BE2C (cell line): ENCODE results near the gene LIX1.
A peak's percentile ranks its signal among the peaks of the same experiment; 100 is the strongest.
"Not testable (repeated sequence)": the region's sequence is repeated elsewhere in the genome, so short reads cannot be mapped to it uniquely, and the experiment has no call there.

ENCODE experiments used
- DNase-seq: peaks from one replicate; pipeline ENCODE4 v3.0.0-alpha.2; 2020
- H3K27me3 ChIP-seq: fragments of 250-450 bp; sonication (Bioruptor Pico); 2 replicates; pipeline ENCODE4 v1.5.1; 2020; ENCODE audit warnings: mild to moderate bottlenecking
- H3K36me3 ChIP-seq: fragments of 250-450 bp; sonication (Bioruptor Pico); 2 replicates; pipeline ENCODE4 v1.5.1; 2020; ENCODE audit warnings: mild to moderate bottlenecking
- H3K4me1 ChIP-seq: fragments of 250-450 bp; sonication (Bioruptor Pico); 2 replicates; pipeline ENCODE4 v1.5.1; 2020
- H3K4me3 ChIP-seq: 2 replicates; pipeline ENCODE4 v1.5.1; 2011; ENCODE audit warnings: low read depth, low read length
- H3K9me3 ChIP-seq: fragments of 250-450 bp; sonication (Bioruptor Pico); 2 replicates; pipeline ENCODE4 v1.5.1; 2020
- TF ChIP-seq, protein P1 (sequence below): IDR thresholded peaks from 2 replicates; pipeline ENCODE4 v1.5.1; 2012; ENCODE audit warnings: mild to moderate bottlenecking, low read depth, low read length

LIX1 gene

GRCh38 chr5:97090944-97091343 lies 51.5 kb downstream of the LIX1 start:
- H3K9me3 ChIP-seq = no peaks in the 10 kb centered on the region
- no peaks in the 10 kb centered on the region for H3K36me3 ChIP-seq
- TF ChIP-seq, protein P1, sequence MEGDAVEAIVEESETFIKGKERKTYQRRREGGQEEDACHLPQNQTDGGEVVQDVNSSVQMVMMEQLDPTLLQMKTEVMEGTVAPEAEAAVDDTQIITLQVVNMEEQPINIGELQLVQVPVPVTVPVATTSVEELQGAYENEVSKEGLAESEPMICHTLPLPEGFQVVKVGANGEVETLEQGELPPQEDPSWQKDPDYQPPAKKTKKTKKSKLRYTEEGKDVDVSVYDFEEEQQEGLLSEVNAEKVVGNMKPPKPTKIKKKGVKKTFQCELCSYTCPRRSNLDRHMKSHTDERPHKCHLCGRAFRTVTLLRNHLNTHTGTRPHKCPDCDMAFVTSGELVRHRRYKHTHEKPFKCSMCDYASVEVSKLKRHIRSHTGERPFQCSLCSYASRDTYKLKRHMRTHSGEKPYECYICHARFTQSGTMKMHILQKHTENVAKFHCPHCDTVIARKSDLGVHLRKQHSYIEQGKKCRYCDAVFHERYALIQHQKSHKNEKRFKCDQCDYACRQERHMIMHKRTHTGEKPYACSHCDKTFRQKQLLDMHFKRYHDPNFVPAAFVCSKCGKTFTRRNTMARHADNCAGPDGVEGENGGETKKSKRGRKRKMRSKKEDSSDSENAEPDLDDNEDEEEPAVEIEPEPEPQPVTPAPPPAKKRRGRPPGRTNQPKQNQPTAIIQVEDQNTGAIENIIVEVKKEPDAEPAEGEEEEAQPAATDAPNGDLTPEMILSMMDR = no peak
- DNase-seq = no peak
- H3K4me3 ChIP-seq = no peak overlapping the region
- H3K4me1 ChIP-seq = peaks cover 8% of the 10 kb centered on the region; the same call in 1 of the 2 replicates
- H3K27me3 ChIP-seq = no peaks in the 10 kb centered on the region

DNA sequence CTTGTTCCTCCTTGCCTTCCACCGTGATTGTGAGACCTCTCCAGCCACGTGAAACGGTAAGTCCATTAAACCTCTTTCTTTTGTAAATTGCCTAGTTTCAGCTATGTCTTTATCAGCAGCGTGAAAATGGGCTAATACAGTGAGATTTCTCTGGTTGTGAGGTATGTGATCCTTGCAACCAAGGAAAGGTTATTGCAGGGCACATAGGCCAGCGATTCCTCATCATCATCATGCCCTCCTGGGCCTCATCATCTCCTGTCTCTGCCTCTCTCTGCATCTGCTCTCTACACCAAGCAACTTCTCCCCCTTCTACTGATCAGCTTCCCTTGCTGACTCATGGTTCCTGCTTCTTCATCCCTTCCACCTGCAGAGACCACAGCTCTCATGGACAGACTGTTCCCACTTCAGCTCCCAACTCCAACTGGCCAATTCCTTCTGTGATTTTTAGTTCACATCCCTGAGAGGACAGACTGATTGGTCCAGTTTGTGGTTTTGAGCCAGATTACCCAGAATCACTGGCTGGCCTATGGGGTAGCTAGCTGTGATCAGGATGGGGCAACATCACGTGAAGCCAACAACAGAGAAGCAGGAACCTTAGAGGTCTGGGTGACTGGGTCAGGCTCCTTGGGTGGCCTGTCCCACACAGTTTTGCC lies 53.1 kb downstream of the LIX1 start:
- Histone ChIP-seq H3K27me3 (no peaks in the 10 kb centered on the region), H3K4me3 (peak overlapping the region; percentile 35), H3K4me1 (peaks cover 8% of the 10 kb centered on the region; the same call in 1 of the 2 replicates), H3K9me3 (no peaks in the 10 kb centered on the region; the same call in 1 of the 2 replicates), H3K36me3 (no peaks in the 10 kb centered on the region)
- no peak for DNase-seq
- TF ChIP-seq, protein P1 = no peak

DNA sequence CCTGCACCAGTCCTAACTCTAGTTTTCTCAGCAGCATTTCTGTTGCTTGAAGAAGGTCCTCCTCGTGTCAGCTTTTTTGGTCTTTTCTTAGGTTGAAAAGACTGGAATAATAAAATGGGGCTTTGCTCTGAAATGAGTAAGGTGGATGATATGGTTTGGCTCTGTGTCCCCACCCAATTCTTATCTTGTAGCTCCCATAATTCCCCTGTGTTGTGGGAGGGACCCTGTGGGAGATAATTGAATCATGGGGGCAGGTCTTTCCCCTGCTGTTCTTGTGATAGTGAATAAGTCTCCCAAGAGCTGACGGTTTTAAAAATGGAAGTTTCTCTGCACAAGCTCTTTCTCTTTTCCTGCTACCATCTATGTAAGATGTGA lies 53.6 kb downstream of the LIX1 start:
- TF ChIP-seq, protein P1 = no peak
- DNase-seq = no peak
- Histone ChIP-seq H3K4me1 (peaks cover 8% of the 10 kb centered on the region; the same call in 1 of the 2 replicates), H3K27me3 (no peaks in the 10 kb centered on the region), H3K36me3 (no peaks in the 10 kb centered on the region), H3K4me3 (peak overlapping the region; percentile 35), H3K9me3 (no peaks in the 10 kb centered on the region; the same call in 1 of the 2 replicates)

DNA sequence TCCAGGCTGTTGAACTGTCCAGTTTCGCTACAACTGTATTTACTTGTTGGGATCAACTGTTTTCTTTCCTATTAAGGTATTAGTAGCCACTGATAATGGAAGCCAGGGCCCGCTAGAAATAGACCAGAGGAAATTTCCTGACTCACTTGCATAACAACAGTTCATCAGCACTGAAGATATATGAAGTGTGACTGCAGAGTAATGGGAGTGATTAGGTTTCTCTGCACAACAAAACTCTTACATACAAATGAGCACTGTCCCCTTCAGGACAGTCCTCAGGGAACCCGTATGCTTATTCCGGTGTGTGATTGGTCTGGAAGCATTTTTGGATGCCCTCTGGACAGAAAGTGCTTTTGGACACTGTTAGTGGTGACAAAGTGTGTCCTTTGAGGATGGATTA lies 55.3 kb downstream of the LIX1 start:
- no peak for DNase-seq
- Histone ChIP-seq H3K36me3 (no peaks in the 10 kb centered on the region), H3K27me3 (no peaks in the 10 kb centered on the region), H3K4me3 (no peak overlapping the region), H3K9me3 (no peaks in the 10 kb centered on the region; the same call in 1 of the 2 replicates), H3K4me1 (peaks cover 8% of the 10 kb centered on the region; the same call in 1 of the 2 replicates)
- TF ChIP-seq, protein P1 = no peak

DNA sequence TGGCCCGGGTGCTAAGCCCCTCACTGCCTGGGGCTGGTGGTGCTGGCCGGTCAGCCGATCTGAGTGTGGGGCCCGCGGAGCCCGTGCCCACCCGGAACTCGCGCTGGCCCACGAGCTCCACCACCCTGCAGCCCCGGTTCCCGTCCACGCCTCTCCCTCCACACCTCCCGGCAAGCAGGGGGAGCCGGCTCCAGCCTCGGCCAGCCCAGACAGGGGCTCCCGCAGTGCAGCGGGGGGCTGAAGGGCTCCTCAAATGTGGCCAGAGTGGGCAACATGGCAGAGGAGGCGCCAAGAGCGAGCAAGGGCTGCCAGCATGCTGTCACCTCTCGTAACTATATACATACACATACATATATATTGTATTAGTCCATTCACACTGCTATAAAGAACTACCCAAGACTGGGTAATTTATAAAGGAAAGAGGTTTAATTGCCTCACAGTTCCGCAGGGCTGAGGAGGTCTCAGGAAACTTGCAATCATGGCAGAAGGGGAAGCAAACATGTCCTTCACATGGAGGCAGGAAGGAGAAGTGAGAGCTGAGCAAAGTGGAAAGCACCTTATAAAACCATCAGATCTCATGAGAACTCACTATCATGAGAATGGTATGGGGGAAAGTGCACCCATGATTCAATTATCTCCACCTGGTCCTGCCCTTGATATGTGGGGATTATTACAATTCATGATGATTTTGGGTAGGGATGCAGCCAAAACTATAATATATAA lies 56.8 kb downstream of the LIX1 start:
- H3K9me3 ChIP-seq = no peaks in the 10 kb centered on the region; the same call in 1 of the 2 replicates
- TF ChIP-seq, protein P1 = no peak

GRCh38 chr5:97084782-97085458 lies 57.5 kb downstream of the LIX1 start:
- not testable (repeated sequence) for H3K27me3 ChIP-seq, H3K9me3 ChIP-seq, H3K36me3 ChIP-seq, DNase-seq, H3K4me1 ChIP-seq, H3K4me3 ChIP-seq

More for the DNA sequence above, 56.8 kb downstream of the LIX1 start:
- Histone ChIP-seq H3K4me3 (no peak overlapping the region), H3K36me3 (no peaks in the 10 kb centered on the region), H3K4me1 (peaks cover 8% of the 10 kb centered on the region; the same call in 1 of the 2 replicates), H3K27me3 (no peaks in the 10 kb centered on the region)
- DNase-seq = no peak
